HCT116 (cell line): ENCODE results near the gene LIN7B. TPM values are rescaled to one million over a fixed set of nuclear protein-coding genes. Genes with fewer than 3 reads are reported as not detected.

Experiments used
- ATAC-seq: fragments of 200-7000 bp; cut with Tn5 transposase; 2 replicates; pipeline ENCODE4 v1.9.1; 2020; ENCODE audit warnings: mild to moderate bottlenecking, moderate library complexity
- BruUV-seq: library from RNA; stranded (reverse); fragments of 400-500 nt; replicated peaks from 2 replicates; lab custom pipeline; 2021; lab: Mats Ljungman, UMichigan
- CTCF ChIA-PET: fragments of 300-600 bp; sonication (Branson Sonifier 250); formaldehyde crosslinking; loops from one replicate; lab custom pipeline; 2021; ENCODE audit warnings: antibody characterized with exemption; lab: Charles Lee
- POLR2A ChIA-PET: fragments of 300-600, 350-600 bp; sonication (Branson Sonifier 250); formaldehyde crosslinking; loops from one replicate; lab custom pipeline; 2021; ENCODE audit warnings: antibody characterized with exemption; lab: Charles Lee
- RAD21 ChIA-PET, 2 experiments: fragments of 300-600 bp; sonication (Branson Sonifier 250); formaldehyde crosslinking; loops; one replicate each; lab custom pipeline; 2023; ENCODE audit warnings: low total read pairs in 2 of 2; ENCODE audit not compliant: uncharacterized antibody in 2 of 2, unreplicated experiment in 2 of 2, low non-redundant PET in 1 of 2; lab: Charles Lee
- DNase-seq: peaks from one replicate; pipeline ENCODE4 v3.0.0-alpha.2; 2010; ENCODE audit warnings: low read depth, low spot score
- H2AFZ ChIP-seq: fragments of 200-600 bp; shearing (Covaris generic), sonication (generic); 2 replicates; pipeline ENCODE4 v1.6.1; 2017; ENCODE audit warnings: low read depth, mixed run types, mixed read lengths, antibody characterized with exemption, low read length; ENCODE audit not compliant: poor library complexity, severe bottlenecking
- H3K27ac ChIP-seq: 2 replicates; pipeline ENCODE4 v1.5.1; 2012; ENCODE audit warnings: low read depth, low read length
- H3K27me3 ChIP-seq: fragments of 200-600 bp; sonication (generic); 2 replicates; pipeline ENCODE4 v1.6.1; 2016; ENCODE audit warnings: mixed run types, low read length, mixed read lengths; ENCODE audit not compliant: insufficient read depth
- H3K36me3 ChIP-seq, 2 experiments: fragments of 200-500 bp in 1 of 2; fragments of 200-600 bp in 1 of 2; sonication (Bioruptor generic) in 1 of 2; sonication (generic) in 1 of 2; 2 replicates each; pipeline versions ENCODE4 v1.5.1 to v1.6.1; 2014 to 2016; ENCODE audit warnings: low read length in 2 of 2, inconsistent platforms in 1 of 2, mixed read lengths in 1 of 2, mixed run types in 1 of 2; ENCODE audit not compliant: insufficient read depth in 2 of 2, control insufficient read depth in 1 of 2
- H3K4me1 ChIP-seq, 2 experiments: fragments of 200-600 bp in 1 of 2; sonication (generic) in 1 of 2; 2 replicates each; pipeline versions ENCODE4 v1.5.1 to v1.6.1; 2012 to 2017; ENCODE audit warnings: low read length in 2 of 2, inconsistent platforms in 1 of 2, mild to moderate bottlenecking in 1 of 2, mixed read lengths in 1 of 2, mixed run types in 1 of 2, moderate library complexity in 1 of 2; ENCODE audit not compliant: insufficient read depth in 2 of 2, control insufficient read depth in 1 of 2
- H3K4me2 ChIP-seq: fragments of 200-600 bp; sonication (generic); 2 replicates; pipeline ENCODE4 v1.6.1; 2017; ENCODE audit warnings: mixed run types, low read length, mixed read lengths
- H3K4me3 ChIP-seq, 2 experiments: fragments of 200-600 bp in 1 of 2; sonication (generic) in 1 of 2; replicated peaks in 1 of 2; 2 replicates each; pipeline ENCODE4 v1.5.1; 2011 to 2016; ENCODE audit warnings: low read length in 2 of 2, control low read depth in 1 of 2, low read depth in 1 of 2, mild to moderate bottlenecking in 1 of 2, mixed read lengths in 1 of 2, mixed run types in 1 of 2
- H3K79me2 ChIP-seq: fragments of 200-600 bp; sonication (generic); 2 replicates; pipeline ENCODE4 v1.6.1; 2017; ENCODE audit warnings: mild to moderate bottlenecking, mixed run types, low read length, moderate library complexity, mixed read lengths; ENCODE audit not compliant: insufficient read depth
- H3K9ac ChIP-seq: fragments of 200-600 bp; sonication (generic); 2 replicates; pipeline ENCODE4 v1.6.1; 2016; ENCODE audit warnings: low read length, mixed read lengths
- H3K9me2 ChIP-seq: fragments of 200-600 bp; sonication (generic), shearing (Covaris generic); 2 replicates; pipeline ENCODE4 v1.6.1; 2017; ENCODE audit warnings: mixed run types, mild to moderate bottlenecking, moderate library complexity; ENCODE audit not compliant: insufficient read depth
- H3K9me3 ChIP-seq, 2 experiments: fragments of 200-500 bp in 1 of 2; fragments of 200-600 bp in 1 of 2; sonication (Bioruptor generic) in 1 of 2; sonication (generic) in 1 of 2; 2 replicates each; pipeline ENCODE4 v1.6.1; 2014 to 2017; ENCODE audit warnings: low read length in 2 of 2, mixed read lengths in 2 of 2, inconsistent platforms in 1 of 2, low read depth in 1 of 2, mild to moderate bottlenecking in 1 of 2, mixed run types in 1 of 2, moderate library complexity in 1 of 2; ENCODE audit not compliant: control insufficient read depth in 1 of 2, insufficient read depth in 1 of 2
- H4K20me1 ChIP-seq: fragments of 200-600 bp; sonication (generic), shearing (Covaris generic); 2 replicates; pipeline ENCODE4 v1.6.1; 2017; ENCODE audit warnings: mixed run types, mild to moderate bottlenecking, moderate library complexity; ENCODE audit not compliant: insufficient read depth
- ATF3 ChIP-seq: IDR thresholded peaks from 2 replicates; pipeline ENCODE4 v1.6.1; 2012
- CBX3 ChIP-seq: IDR thresholded peaks from 2 replicates; pipeline ENCODE4 v1.6.1; 2012; ENCODE audit warnings: low read depth
- CEBPB ChIP-seq: IDR thresholded peaks from 2 replicates; pipeline ENCODE4 v1.6.1; 2012; ENCODE audit warnings: low read depth
- CTCF ChIP-seq, 3 experiments: fragments of 200-600 bp in 1 of 3; sonication (generic) in 1 of 3; IDR thresholded peaks in 2 of 3; conservative IDR thresholded peaks in 1 of 3; 2 replicates each; pipeline ENCODE4 v1.5.1; 2012 to 2017; ENCODE audit warnings: low read depth in 2 of 3, low read length in 2 of 3, antibody characterized with exemption in 1 of 3, borderline replicate concordance in 1 of 3, control low read depth in 1 of 3, mild to moderate bottlenecking in 1 of 3, mixed read lengths in 1 of 3, mixed run types in 1 of 3, moderate library complexity in 1 of 3; ENCODE audit not compliant: insufficient read depth in 1 of 3
- EGR1 ChIP-seq: IDR thresholded peaks from 2 replicates; pipeline ENCODE4 v1.6.1; 2012; ENCODE audit warnings: low read depth
- ELF1 ChIP-seq: IDR thresholded peaks from 2 replicates; pipeline ENCODE4 v1.6.1; 2012; ENCODE audit warnings: low read depth, borderline replicate concordance
- EZH2 ChIP-seq: fragments of 200-600 bp; sonication (generic); IDR thresholded peaks from 2 replicates; pipeline ENCODE4 v1.6.1; 2017; ENCODE audit warnings: antibody characterized with exemption, mixed run types
- FOSL1 ChIP-seq: IDR thresholded peaks from 2 replicates; pipeline ENCODE4 v1.6.1; 2012; ENCODE audit warnings: low read depth
- JUND ChIP-seq: IDR thresholded peaks from 2 replicates; pipeline ENCODE4 v1.6.1; 2012
- MAX ChIP-seq: IDR thresholded peaks from 2 replicates; pipeline ENCODE4 v1.6.1; 2012
- POLR2AphosphoS5 ChIP-seq: IDR thresholded peaks from 2 replicates; pipeline ENCODE4 v1.6.1; 2011; ENCODE audit warnings: mild to moderate bottlenecking, low read depth, low read length, moderate library complexity
- REST ChIP-seq: IDR thresholded peaks from 2 replicates; pipeline ENCODE4 v1.6.1; 2012; ENCODE audit warnings: low read depth
- SIN3A ChIP-seq: IDR thresholded peaks from 2 replicates; pipeline ENCODE4 v1.6.1; 2012; ENCODE audit warnings: low read depth
- SP1 ChIP-seq: IDR thresholded peaks from 2 replicates; pipeline ENCODE4 v1.6.1; 2012; ENCODE audit warnings: low read depth
- SRF ChIP-seq: IDR thresholded peaks from 2 replicates; pipeline ENCODE4 v1.6.1; 2012; ENCODE audit warnings: low read depth
- TCF7L2 ChIP-seq: IDR thresholded peaks from 2 replicates; pipeline ENCODE4 v1.7.0; 2011; ENCODE audit warnings: borderline replicate concordance, inconsistent platforms; ENCODE audit not compliant: insufficient read depth, insufficient read length; ENCODE audit errors: extremely low read depth
- YY1 ChIP-seq: IDR thresholded peaks from 2 replicates; pipeline ENCODE4 v1.6.1; 2011; ENCODE audit warnings: low read length, low read depth, moderate library complexity, mild to moderate bottlenecking; ENCODE audit not compliant: insufficient replicate concordance; ENCODE audit errors: extremely low read depth
- ZFX ChIP-seq: fragments of 450-650 bp; IDR thresholded peaks from 2 replicates; pipeline ENCODE4 v1.6.1; 2017
- intact Hi-C: fragments of 100-400 bp; cut with micrococcal nuclease; formaldehyde crosslinking; loops from 2 replicates; pipeline ENCODE4 v1.10.0; 2022
- total RNA-seq: library from RNA; stranded (reverse); gene quantifications from one replicate; pipeline ENCODE4 v1.2.1, GENCODE V29; 2021; ENCODE audit not compliant: unreplicated experiment

The LIN7B gene
- total RNA-seq, 1 experiment from 2014 or later: 7.2 TPM

GRCh38 chr19:49085868-49086232, 28.3 kb upstream of the LIN7B start:
- Histone ChIP-seq H3K9ac (peak overlapping the region; percentile 78), H3K79me2 (peaks cover 56% of the 10 kb centered on the region), H4K20me1 (peaks cover 35% of the 10 kb centered on the region; the same call in 1 of the 2 replicates), H3K27me3 (no peaks in the 10 kb centered on the region), H3K4me1 (peaks cover 6 to 25% of the 10 kb centered on the region in 2 experiments), H3K9me3 (no peaks in the 10 kb centered on the region), H3K27ac (peak overlapping the region; percentile 94), H2AFZ (no peak overlapping the region), H3K4me3 (peak overlapping the region; percentile 86), H3K4me2 (peak overlapping the region; percentile 90), H3K9me2 (no peaks in the 10 kb centered on the region), H3K36me3 (peaks cover 17 to 33% of the 10 kb centered on the region in 2 experiments)
- ChIA-PET POLR2A (no interaction called here), RAD21 (no interaction called here), CTCF (interaction anchor here (0.8 kb wide), 1 partner anchor 12 kb away, joined by 3 read pairs; no protein-coding TSS in a partner anchor)
- no peak for DNase-seq
- no peak for ATAC-seq
- TF ChIP-seq CTCF (IDR thresholded peaks at IDR 0.05 in 2 of 3, conservative IDR thresholded peaks at IDR 0.05 in 1 of 3; ENCODE audit: borderline replicate concordance in 1 of 3, insufficient read depth in 1 of 3, low read depth in 2 of 3, low read length in 2 of 3): no peak
- no peak for TF ChIP-seq ZFX
- no peak for TF ChIP-seq SIN3A
- no peak for TF ChIP-seq FOSL1
- no peak for TF ChIP-seq EGR1
- no peak for TF ChIP-seq CEBPB
- no peak for TF ChIP-seq SRF
- no peak for TF ChIP-seq REST
- TF ChIP-seq ELF1: no peak
- TF ChIP-seq SP1: no peak
- TF ChIP-seq MAX: no peak
- no peak for TF ChIP-seq POLR2AphosphoS5
- TF ChIP-seq YY1: no peak
- no peak for TF ChIP-seq TCF7L2
- TF ChIP-seq EZH2: no peak
- no peak for TF ChIP-seq JUND
- TF ChIP-seq ATF3: no peak
- TF ChIP-seq CBX3: no peak
- intact Hi-C loops: no loop called here
- BruUV-seq: no TSS peak
